DOHH2 (cell line): ENCODE results near the gene C20orf96.

Experiments used
- H3F3A ChIP-seq: fragments of 200-600 bp; sonication (generic), shearing (Covaris generic); 2 replicates; pipeline ENCODE4 v1.6.0; 2016; ENCODE audit warnings: antibody characterized with exemption, mild to moderate bottlenecking; ENCODE audit not compliant: control insufficient read depth, insufficient read depth
- H3K27ac ChIP-seq: fragments of 200-600 bp; sonication (generic); 2 replicates; pipeline ENCODE4 v1.5.1; 2014; ENCODE audit warnings: low read depth, mild to moderate bottlenecking, low read length, moderate library complexity
- H3K27me3 ChIP-seq: fragments of 200-600 bp; sonication (generic); 2 replicates; pipeline ENCODE4 v1.6.1; 2014; ENCODE audit warnings: mild to moderate bottlenecking, low read length, mixed read lengths; ENCODE audit not compliant: control insufficient read depth
- H3K36me3 ChIP-seq: fragments of 200-600 bp; sonication (generic); 2 replicates; pipeline ENCODE4 v1.6.1; 2014; ENCODE audit warnings: mild to moderate bottlenecking, low read length, moderate library complexity, mixed read lengths; ENCODE audit not compliant: control insufficient read depth
- H3K4me1 ChIP-seq: fragments of 200-600 bp; sonication (generic); 2 replicates; pipeline ENCODE4 v1.6.1; 2014; ENCODE audit warnings: mild to moderate bottlenecking, low read length, mixed read lengths; ENCODE audit not compliant: control insufficient read depth
- H3K4me2 ChIP-seq: fragments of 200-600 bp; sonication (generic); 2 replicates; pipeline ENCODE4 v1.6.0; 2014; ENCODE audit warnings: mild to moderate bottlenecking, low read length, moderate library complexity
- H3K4me3 ChIP-seq: fragments of 200-600 bp; sonication (generic); 2 replicates; pipeline ENCODE4 v1.5.1; 2014; ENCODE audit warnings: mild to moderate bottlenecking, low read length, mixed read lengths
- H3K79me2 ChIP-seq: fragments of 200-600 bp; sonication (generic); 2 replicates; pipeline ENCODE4 v1.6.1; 2014; ENCODE audit warnings: mild to moderate bottlenecking, low read length, mixed read lengths; ENCODE audit not compliant: control insufficient read depth
- H3K9me2 ChIP-seq: fragments of 200-600 bp; sonication (generic); replicated peaks from 2 replicates; pipeline ENCODE4 v1.6.1; 2014; ENCODE audit warnings: mild to moderate bottlenecking, low read length, mixed read lengths; ENCODE audit not compliant: control insufficient read depth
- H3K9me3 ChIP-seq: fragments of 200-600 bp; sonication (generic); 2 replicates; pipeline ENCODE4 v1.6.1; 2014; ENCODE audit warnings: antibody characterized with exemption, low read length, mixed read lengths; ENCODE audit not compliant: control insufficient read depth, insufficient read depth
- H4K20me1 ChIP-seq: fragments of 200-600 bp; sonication (generic); 2 replicates; pipeline ENCODE4 v1.6.0; 2014; ENCODE audit warnings: low read depth, mild to moderate bottlenecking, antibody characterized with exemption, low read length, moderate library complexity; ENCODE audit not compliant: control insufficient read depth, insufficient read depth
- EZH2phosphoT487 ChIP-seq: fragments of 200-600 bp; sonication (generic); IDR thresholded peaks from 2 replicates; pipeline ENCODE4 v1.6.1; 2017; ENCODE audit warnings: borderline replicate concordance, mild to moderate bottlenecking, antibody characterized with exemption, low read length, moderate library complexity, mixed read lengths
- TF ChIP-seq, protein P1 (sequence below): fragments of 200-600 bp; sonication (generic); IDR thresholded peaks from one replicate; pipeline ENCODE4 v1.5.1; 2014; ENCODE audit warnings: antibody characterized with exemption, mild to moderate bottlenecking, low read depth, low read length; ENCODE audit not compliant: poor library complexity, severe bottlenecking

The C20orf96 gene

DNA sequence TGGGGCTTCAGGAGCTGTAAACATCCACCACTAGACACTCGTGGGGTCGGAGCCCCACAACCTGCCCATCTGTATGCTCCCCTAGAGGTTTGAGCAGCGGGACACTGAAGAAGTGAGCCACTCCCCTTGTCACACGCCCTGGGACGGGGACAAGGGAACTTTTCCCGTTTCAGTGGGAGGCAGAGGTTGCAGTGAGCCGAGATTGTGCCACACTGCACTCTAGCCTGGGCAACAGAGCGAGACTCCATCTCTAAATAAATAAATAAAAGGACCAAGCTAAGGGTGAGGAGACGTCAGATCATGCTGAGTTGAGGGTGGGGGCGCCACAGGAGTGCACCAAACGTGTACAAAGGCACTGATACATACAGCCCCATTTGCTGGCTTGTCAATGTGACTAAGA is 15.2 kb upstream of the C20orf96 start:
- H3K27ac ChIP-seq: no peak overlapping the region
- no peak overlapping the region for H3K4me2 ChIP-seq
- H3F3A ChIP-seq: 0 out of 2 replicates have a peak, but pooled peaks cover 6% of the 10 kb centered on the region
- H3K36me3 ChIP-seq: peaks cover 6% of the 10 kb centered on the region
- H3K4me3 ChIP-seq: no peak overlapping the region
- H3K79me2 ChIP-seq: peaks cover 6% of the 10 kb centered on the region
- peaks cover 4% of the 10 kb centered on the region; the same call in 1 of the 2 replicates for H4K20me1 ChIP-seq
- peaks cover 16% of the 10 kb centered on the region for H3K4me1 ChIP-seq
- TF ChIP-seq, protein P1, sequence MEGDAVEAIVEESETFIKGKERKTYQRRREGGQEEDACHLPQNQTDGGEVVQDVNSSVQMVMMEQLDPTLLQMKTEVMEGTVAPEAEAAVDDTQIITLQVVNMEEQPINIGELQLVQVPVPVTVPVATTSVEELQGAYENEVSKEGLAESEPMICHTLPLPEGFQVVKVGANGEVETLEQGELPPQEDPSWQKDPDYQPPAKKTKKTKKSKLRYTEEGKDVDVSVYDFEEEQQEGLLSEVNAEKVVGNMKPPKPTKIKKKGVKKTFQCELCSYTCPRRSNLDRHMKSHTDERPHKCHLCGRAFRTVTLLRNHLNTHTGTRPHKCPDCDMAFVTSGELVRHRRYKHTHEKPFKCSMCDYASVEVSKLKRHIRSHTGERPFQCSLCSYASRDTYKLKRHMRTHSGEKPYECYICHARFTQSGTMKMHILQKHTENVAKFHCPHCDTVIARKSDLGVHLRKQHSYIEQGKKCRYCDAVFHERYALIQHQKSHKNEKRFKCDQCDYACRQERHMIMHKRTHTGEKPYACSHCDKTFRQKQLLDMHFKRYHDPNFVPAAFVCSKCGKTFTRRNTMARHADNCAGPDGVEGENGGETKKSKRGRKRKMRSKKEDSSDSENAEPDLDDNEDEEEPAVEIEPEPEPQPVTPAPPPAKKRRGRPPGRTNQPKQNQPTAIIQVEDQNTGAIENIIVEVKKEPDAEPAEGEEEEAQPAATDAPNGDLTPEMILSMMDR: no peak
- TF ChIP-seq EZH2phosphoT487: no peak
- H3K27me3 ChIP-seq: no peaks in the 10 kb centered on the region
- no peaks in the 10 kb centered on the region for H3K9me2 ChIP-seq
- H3K9me3 ChIP-seq: no peaks in the 10 kb centered on the region

DNA sequence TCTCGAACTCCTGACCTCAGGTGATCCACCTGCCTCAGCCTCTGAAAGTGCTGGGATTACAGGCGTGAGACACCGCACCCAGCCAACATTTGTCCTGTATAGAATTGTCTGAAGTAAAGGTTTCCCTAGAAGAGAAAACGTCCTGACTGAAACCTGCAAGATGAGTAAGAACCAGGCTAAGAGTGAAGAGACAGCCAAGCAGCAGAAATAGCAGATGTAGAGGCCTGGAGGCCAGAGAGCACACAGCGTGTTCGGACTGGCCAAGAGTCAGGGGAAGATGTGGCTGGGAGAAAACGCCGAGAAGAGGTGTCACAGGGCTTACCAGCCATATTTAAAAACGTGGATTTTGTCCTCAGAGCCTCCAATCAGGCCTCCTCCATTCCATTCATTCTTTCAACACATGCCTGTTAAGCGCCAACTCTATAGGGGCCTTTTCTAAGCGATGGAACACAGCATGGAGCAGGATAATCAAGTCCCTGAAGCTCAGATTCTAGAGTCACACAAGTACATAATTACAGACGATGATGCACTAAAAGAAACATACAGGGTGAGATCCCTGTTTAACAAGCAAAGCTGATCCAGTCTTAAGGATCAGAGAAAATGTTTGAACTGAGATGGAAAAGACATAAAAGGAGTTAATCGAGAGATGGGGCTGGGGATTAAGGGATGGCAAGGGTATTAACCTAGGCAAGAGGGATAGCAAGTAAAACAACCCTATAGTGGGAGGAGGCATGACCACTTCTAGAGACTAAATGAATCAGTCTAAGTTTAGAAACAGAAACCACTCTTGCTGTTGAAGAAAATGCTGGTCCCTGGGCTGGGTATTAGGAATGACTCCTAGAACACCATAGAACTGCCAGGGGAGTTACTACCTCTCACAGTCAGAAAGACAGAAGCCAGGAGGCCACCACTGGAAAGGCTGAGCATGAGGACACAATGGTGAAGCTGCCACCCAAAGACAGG is 11.6 kb upstream of the C20orf96 start:
- H3K9me3 ChIP-seq: no peaks in the 10 kb centered on the region
- no peak overlapping the region for H3K4me2 ChIP-seq
- H3K4me3 ChIP-seq: no peak overlapping the region
- peaks cover 35% of the 10 kb centered on the region for H3K36me3 ChIP-seq
- no peak for TF ChIP-seq EZH2phosphoT487
- TF ChIP-seq, protein P1: no peak
- peaks cover 40% of the 10 kb centered on the region for H3K79me2 ChIP-seq
- H3K9me2 ChIP-seq: no peaks in the 10 kb centered on the region
- H3K4me1 ChIP-seq: peaks cover 33% of the 10 kb centered on the region
- no peak overlapping the region for H3K27ac ChIP-seq
- no peaks in the 10 kb centered on the region for H3K27me3 ChIP-seq
- H4K20me1 ChIP-seq: peaks cover 20% of the 10 kb centered on the region
- H3F3A ChIP-seq: peaks cover 27% of the 10 kb centered on the region

DNA sequence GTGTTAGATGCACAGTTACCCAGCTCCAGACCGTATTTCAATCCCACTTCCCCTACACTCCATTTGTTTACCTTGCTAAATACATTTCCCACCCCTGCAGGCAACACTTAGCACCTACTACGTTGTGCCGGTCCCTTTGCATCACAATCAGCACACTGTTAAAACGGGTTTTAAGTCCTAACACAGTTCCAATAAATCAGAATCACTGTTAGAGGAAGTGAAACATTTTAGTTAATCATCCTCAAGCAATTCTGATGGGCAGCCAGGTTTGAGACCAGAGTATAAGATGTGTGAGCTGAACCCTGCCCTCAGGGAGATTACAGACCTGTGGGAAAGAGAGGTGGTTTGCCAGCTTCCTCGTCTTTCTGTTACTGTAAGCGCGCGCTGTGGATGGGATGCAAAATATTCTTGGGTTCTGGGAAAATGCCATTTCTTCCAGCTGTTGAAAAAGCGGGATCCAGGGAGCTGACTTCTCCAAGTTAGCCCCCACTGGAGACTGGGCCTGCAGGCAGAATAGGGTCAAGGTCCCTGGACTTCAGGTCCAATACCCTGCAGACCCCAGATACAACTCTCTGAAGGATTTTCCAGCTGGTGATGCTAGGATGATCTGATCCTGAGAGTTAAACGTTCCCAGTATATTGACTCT is 9.9 kb upstream of the C20orf96 start:
- no peaks in the 10 kb centered on the region for H3K9me3 ChIP-seq
- peaks cover 49% of the 10 kb centered on the region for H3K79me2 ChIP-seq
- H3K9me2 ChIP-seq: no peaks in the 10 kb centered on the region
- H3K27me3 ChIP-seq: no peaks in the 10 kb centered on the region
- peaks cover 41% of the 10 kb centered on the region for H3K4me1 ChIP-seq
- peak overlapping the region; percentile 98 for H3K4me2 ChIP-seq
- H3K27ac ChIP-seq: no peak overlapping the region
- peaks cover 32% of the 10 kb centered on the region for H3F3A ChIP-seq
- TF ChIP-seq EZH2phosphoT487: no peak
- TF ChIP-seq, protein P1: no peak
- peak overlapping the region; percentile 100 for H3K4me3 ChIP-seq
- H4K20me1 ChIP-seq: peaks cover 20% of the 10 kb centered on the region
- H3K36me3 ChIP-seq: peaks cover 35% of the 10 kb centered on the region
